ENCODE results near the gene KLHDC8A.

The KLHDC8A gene

DNA sequence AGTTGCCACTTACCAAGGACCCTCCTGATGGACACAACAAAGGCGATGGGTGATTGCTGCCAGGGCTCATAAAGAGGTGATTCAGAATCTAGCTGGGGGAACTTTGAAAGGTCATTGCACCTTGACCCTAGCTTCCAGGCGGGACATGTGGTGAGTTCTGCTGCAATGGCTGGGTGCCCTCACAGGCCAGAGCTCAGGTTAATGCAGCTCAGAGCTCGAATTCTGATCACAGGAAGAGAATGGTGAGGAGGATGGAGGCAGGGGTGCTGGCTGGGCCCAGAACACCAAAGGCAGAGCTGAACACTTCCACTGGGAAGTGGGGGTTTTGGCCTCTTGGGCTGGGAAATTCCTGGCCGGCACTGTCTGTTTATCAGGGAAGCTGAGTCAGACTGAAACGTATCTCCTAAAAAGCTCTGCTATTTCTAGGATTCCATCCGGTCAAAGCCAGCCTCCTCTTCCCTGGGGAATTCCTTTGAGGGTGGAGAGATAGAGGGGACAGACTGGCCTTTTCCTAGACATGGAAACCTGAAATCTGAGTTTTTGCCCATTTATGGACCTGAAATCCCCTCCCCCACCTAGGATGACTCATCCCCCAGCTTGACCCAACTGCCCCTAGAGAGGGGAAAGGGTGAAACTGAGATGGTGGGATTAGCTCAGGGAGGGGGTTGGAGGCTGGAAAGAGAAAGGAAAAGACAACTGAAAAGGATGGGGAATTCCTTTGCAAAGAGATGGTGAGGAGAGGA is 62.4 kb downstream of the KLHDC8A start:
- DNase-seq = no peak

DNA sequence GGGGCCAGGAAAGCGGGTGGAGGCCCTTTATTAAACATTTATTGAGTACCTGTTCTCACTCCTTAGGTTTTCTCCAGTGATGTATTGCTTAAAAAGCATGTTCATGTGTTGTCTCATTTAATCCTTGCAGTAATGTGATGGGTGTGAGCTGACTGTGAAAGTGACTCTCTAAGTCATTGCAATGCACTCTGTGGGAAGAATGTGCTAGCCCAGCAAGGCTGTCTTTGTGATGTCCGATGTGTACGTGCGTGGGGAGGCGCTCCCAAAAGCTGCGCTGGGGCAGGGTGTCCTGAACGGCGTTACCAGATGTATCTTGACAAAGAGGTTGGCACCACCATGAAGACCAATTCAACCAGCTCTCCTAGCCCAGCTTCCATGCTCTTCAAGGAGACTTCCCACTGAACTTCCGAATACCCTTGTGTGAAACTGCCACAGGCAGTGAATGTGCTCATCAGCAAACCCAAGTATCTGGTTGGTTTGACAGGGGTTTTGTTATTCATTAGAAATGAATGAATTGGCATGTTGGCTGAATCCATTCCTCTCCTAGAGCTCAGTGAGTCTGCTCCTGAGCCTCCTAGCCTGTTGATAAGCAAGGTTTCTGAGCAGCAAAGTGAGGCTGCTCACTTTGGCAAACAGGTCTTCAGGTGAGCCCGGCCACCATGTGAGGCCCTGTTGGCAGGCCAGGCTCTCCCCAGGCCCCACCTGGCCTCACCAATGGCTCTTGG is 63.2 kb downstream of the KLHDC8A start:
- no peak for DNase-seq

DNA sequence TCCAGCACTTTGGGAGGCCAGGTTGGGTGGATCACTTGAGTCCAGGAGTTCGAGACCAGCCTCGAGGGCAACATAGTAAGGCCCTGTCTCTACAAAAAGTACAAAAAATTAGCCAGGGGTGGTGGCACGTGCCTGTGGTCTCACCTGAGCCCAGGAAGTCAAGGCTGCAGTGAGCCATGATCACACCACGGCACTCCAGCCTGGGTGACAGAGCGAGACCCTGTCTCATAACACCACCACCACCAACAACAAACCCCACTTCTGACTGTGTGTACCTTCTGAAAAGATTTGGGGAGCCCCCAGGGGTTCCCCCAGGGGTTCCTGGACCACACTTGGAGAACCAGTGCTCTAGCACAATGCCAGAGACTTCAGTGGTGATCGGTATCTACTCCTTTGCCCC is 65.1 kb downstream of the KLHDC8A start:
- no peak for DNase-seq

DNA sequence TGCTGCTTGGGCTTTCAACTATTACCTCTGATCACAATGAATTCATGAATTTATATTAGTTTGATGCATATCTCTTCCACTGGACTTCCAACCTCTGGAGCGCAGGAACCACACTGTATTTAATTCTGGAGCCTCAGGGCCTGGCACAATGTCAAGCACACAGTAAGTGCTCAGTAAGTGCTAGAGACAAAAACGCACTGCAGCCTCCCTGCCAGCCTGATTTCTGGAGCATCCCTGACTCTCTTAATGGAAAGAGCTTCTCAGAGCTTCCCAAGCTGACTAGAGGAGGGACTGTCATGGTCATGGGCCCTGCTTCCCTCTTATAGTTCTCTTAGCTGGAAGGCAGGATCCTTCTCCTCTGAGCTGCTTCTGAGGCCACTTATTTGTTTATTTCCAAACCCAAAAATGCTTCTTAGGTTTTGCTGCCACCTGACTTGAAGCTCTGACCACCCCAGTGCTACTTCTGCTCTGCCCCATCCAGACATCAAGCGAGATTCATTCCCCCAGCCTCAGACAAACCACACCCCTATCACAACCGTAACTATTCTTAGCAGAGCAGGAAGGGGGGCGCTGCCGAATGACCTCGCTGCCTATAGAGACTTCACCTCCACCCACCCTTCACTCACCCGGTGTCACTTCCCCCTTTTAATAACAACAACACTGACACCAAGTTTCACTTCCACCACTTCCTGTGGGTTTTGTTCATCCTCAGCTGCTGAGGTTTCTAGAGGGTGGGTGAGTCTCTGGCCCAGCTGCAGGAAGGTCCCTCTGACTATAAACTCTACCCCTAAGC is 68.8 kb downstream of the KLHDC8A start:
- no peak for DNase-seq

DNA sequence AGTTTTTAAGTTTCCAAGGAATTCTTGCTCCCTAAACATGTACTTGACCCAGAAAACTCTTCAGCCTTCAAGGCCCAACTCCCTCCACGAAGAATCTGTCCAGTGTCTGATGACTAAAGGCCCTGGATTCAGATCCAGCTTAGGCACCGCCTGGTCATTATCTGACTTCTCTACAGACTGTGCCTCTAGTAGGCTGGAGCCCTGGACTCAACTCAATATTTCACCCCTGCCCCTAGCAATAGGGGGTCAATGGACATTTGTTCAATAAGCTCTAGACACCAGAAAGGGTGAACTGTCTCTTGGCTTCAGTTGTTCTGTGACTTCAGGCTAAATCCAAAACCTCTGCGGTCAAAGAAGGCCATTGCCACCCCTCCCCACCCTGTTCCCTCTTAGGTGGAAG is 69.6 kb downstream of the KLHDC8A start:
- no peak for DNase-seq

DNA sequence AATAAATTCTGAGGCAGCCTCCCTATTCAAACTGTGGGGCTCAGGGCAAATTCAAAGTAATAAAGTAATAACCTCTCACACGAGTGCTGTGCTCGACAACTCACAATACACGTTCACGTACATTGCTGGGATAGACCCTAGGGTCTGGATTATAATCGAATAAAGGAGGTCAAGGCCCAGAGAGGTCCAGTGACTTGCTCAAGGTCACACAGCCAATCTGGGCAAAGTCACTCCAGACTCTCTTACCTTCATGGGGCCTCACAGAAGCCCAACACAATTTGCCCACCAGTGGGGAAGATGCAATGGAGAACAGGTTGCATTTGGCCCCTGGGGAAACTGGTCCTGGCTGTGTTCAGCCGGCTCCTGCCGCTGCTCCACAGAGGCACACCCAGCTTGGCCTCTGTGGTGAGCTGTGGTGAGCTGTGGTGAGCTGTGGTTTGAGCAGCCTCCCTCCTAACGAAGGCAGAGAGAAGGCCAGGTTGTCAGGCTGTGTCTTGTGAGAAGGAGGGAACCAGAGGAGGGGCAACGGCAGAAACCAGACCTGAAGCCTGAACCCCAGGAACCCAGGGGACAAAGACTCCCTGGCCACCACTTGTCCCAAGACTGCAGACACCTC is 70.3 kb downstream of the KLHDC8A start:
- no peak for DNase-seq
